ENCODE measurements around the gene MRPS7.

The MRPS7 gene

GRCh38 chr17:75261336-75262111 is at the start of gene MRPS7, which contains the start of gene GGA3:
MRPS7 (plus strand) TSS chr17:75261879; CDS start chr17:75261901, 22 bp downstream.
GGA3 (minus strand) TSS chr17:75261606; CDS start chr17:75261587, 19 bp downstream.
- peak; percentile 97 for DNase-seq

GRCh38 chr17:75218131-75218530 is 43.5 kb upstream of the MRPS7 start:
- DNase-seq: no peak

GRCh38 chr17:75219815-75220214 is 41.9 kb upstream of the MRPS7 start:
- DNase-seq: no peak

GRCh38 chr17:75225016-75225415 is 36.7 kb upstream of the MRPS7 start:
- DNase-seq: no peak

GRCh38 chr17:75227729-75228128 is 34.0 kb upstream of the MRPS7 start:
- DNase-seq: no peak

GRCh38 chr17:75228305-75228704 is 33.4 kb upstream of the MRPS7 start:
- DNase-seq: no peak

GRCh38 chr17:75228847-75229246 is 32.8 kb upstream of the MRPS7 start:
- no peak for DNase-seq

- DNase-seq: no peak
Measured at GRCh38 chr17:75231071-75231470, 30.6 kb upstream of the MRPS7 start.

- no peak for DNase-seq
Measured at GRCh38 chr17:75231741-75232464, 29.8 kb upstream of the MRPS7 start.

- no peak for DNase-seq
Measured at GRCh38 chr17:75232786-75233185, 28.9 kb upstream of the MRPS7 start.

GRCh38 chr17:75237100-75238014 is 24.3 kb upstream of the MRPS7 start:
- no peak for DNase-seq

- no peak for DNase-seq
Measured at GRCh38 chr17:75238020-75238580, 23.6 kb upstream of the MRPS7 start.

GRCh38 chr17:75238684-75239191 is 22.9 kb upstream of the MRPS7 start:
- DNase-seq: peak; percentile 62

- DNase-seq: no peak
Measured at GRCh38 chr17:75239214-75239613, 22.5 kb upstream of the MRPS7 start.

GRCh38 chr17:75239778-75240393 is 21.8 kb upstream of the MRPS7 start:
- DNase-seq: no peak

GRCh38 chr17:75240394-75241142 is 21.1 kb upstream of the MRPS7 start:
- peak; percentile 88 for DNase-seq

GRCh38 chr17:75241143-75241430 is 20.6 kb upstream of the MRPS7 start:
- no peak for DNase-seq

GRCh38 chr17:75241502-75241901 is 20.2 kb upstream of the MRPS7 start:
- DNase-seq: no peak

- DNase-seq: no peak
Measured at GRCh38 chr17:75241996-75242460, 19.7 kb upstream of the MRPS7 start.

- no peak for DNase-seq
Measured at GRCh38 chr17:75242461-75243042, 19.1 kb upstream of the MRPS7 start.

Data from NCI-H1436 (cell line).